HG03558 (cell line): ENCODE data around the gene ANK3.

Experiments used
- ATAC-seq: cut with Tn5 transposase; IDR thresholded peaks from one replicate; pipeline ENCODE4 v1.9.1; 2021; ENCODE audit warnings: moderate number of reproducible peaks; ENCODE audit not compliant: unreplicated experiment; ENCODE audit errors: extremely low read depth

Gene ANK3

DNA sequence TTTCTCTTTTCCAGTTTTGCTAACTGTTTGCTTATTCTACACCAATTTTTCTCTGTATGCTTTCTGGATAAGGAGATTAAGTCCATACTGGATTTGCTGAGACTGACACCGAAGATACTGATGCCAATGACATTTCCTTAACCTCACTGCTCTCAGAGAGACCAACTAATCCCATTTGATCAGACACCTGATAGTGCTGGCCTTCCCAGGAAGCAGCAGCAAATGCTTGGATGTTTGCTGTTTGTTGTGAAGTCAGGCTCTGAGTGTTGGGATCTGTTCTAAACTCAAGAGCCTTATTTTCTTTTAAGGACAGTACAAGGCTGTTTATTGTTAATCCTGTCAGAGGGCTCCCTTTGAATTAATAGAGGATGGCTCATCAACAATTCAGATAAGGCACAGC lies 143.3 kb downstream of the ANK3 start:
- no peak for ATAC-seq

DNA sequence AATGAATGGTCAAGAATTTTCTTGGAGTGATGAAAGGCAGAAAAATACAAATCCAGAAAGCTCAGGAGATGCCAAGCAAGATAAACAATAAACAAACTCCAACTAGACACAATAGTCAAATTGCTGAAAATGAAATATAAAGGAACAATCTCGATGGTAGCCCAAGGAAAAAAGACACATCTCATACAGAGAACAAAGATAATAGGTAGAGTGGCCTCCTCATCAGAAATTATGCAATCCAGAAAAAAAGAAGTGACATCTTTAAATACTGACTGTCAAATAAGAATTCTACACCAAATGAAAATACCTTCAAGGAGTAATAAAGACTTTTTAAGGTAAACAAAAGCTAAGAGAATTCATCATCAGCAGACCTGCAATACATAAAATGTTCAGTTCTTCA lies 150.4 kb downstream of the ANK3 start:
- ATAC-seq, result no peak

DNA sequence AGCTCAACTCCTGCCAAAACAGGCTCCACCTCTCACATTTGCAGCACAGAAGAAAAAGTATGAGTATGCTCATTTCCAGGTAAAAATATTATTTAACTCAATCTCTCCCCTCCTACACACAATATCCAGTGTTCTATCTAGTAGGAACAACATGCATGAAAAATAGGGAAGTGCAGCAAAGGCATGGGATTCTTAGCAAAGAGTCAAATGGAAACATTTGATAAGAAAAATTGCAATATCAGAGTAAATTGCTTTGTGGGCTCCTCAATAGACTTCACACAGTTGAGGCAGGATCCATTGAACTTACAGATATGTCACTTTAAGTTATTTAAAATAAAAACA lies 150.9 kb downstream of the ANK3 start:
- no peak for ATAC-seq

DNA sequence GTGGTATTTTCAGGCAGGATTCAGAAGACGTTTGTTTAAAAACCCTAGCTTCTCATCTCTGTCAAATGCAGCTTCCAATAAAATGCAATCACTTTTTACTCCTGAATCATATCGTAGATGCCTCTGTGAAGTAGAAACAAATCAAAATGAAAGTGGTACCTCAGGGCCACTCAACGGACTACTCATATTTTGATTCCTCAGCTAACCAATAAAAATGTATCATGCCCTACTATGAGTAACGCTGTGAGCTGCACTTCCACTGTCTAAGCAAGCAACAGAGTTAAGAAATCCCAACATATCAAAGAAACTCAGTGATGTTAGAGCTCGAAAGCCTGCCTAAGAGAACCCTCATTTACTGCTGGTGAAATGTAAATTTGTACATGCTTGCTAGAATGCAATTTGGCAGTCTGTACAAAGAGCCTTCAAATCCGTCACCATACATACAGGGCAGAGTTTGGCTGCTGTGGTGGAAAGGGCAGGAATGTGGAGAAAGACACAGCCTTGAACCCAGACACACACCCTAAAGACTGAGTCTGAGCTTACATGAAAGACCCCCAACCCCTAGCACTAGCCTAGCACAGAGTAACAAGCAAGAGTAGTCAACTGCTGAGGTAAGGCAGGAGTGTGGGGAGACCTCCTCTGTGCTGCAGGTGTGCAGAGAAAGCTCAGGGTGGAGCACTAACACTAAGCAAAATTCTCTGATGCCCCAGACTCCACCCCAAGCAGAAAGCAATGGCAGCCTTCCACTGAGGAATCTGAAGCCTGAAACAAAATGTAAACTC lies 151.5 kb downstream of the ANK3 start:
- ATAC-seq, result peak; percentile 16

DNA sequence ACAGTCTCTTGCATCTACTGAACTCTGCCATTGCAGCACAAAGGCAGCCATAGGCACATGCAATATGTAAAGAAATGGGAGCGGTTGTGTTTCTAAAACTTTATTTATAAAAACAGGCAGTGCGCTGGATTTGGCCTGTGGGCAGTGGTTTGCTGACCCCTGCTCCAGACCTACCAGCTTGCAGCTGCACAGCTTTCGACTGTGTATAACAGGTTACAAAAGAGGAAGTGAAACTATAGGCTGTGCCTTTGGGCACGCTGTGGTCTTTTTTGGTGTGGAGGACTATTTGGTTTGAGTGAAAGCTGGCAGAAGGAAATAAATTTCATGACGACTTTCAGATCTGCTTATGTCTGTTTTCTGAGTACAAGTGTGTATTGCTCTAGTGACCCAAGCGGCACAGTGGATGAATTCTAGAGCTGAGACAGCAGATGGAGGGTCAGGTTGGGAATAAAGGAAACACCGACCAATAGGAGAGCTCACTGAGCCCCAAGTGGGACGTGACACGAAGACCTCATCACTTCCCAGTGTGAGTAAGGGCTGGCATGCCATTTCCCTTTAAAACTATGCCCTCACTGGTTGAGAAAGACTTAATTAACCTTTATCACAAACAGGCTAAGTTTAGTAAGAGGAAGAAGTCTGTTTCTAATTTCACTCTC lies 152.7 kb downstream of the ANK3 start:
- ATAC-seq, result peak; percentile 99

DNA sequence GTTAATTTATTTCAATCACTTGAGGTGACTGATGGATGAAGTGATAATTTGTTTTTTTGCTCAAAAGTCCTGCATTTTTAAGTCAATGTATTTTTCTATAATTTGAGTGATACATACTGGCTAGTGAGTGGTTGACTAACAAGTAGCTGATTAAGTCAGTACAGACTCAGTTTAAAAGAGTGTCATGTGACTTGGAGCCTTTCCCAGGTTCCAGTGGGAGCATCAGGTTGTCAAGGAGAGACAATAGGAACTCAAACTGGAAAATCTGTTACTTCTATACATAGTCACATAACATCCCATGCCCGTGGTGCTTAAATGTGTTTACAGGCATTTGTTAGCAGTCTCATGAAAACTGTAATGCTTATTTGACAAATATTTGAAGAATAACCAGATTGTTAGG lies 154.7 kb downstream of the ANK3 start:
- ATAC-seq, result no peak

DNA sequence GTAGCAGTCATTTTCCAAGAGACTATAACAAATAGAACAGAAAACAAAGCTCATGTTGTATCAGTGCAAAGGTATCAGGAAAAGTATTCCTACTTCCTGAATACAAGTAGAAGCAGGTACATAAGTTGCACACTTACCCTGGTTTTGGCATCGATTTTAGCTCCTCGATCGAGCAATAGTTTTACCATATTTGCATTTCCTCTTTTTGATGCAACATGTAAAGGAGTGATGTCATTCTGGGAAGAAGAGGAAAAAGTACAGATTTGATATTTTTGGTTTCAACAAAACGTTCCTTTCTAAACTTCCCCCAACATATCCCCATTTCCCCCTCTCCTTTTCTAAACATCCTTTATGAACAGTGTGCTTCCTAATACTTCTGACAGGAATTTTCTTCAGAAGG lies 155.1 kb downstream of the ANK3 start:
- no peak for ATAC-seq

DNA sequence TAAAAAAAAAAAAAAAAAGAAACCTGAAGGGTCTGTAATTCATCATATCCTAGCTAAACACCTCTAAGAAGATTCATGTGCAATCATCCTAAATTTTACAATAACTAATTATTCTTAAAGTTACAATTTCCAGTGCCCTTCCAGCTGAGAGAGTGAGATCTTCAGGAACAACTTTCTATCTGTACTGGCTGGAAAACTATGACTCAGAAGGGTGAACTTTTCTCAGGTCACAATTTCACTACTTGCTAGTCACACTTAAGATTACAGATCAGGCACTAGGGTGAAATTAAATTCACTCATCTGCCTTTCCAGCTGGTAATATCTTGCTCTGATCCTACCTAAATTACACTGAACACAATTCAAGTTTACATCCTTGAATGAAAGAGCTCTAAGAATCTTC lies 158.8 kb downstream of the ANK3 start:
- no peak for ATAC-seq

DNA sequence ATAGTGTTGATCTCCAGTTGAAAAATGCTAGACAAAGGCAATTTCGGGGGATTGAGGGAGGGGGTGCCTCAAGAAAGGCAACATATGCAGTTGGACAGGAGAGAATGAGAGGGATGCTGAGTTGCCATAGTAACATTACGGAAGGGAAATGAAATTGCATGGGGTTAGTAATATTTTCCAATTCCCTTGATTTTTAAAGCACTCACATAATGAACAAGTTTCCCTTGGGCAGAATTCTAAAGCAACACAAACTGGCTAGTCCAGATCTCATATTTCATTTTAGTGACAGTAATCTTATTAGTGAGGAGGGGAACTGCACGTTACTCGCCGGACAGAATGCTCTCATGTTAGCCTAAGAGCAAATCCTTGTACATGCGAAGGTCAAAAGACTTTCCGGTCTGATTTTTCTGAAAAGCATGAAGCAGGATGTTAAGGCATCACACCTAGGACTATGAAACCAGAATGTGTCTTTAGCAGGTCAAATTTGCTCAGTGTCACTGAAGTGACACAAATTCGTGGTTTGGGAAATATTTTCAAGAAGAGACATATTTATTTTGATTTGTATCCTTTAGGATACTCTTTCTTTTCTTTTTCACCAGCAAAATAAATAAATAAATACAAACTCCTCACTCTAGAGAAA lies 165.5 kb downstream of the ANK3 start:
- no peak for ATAC-seq

DNA sequence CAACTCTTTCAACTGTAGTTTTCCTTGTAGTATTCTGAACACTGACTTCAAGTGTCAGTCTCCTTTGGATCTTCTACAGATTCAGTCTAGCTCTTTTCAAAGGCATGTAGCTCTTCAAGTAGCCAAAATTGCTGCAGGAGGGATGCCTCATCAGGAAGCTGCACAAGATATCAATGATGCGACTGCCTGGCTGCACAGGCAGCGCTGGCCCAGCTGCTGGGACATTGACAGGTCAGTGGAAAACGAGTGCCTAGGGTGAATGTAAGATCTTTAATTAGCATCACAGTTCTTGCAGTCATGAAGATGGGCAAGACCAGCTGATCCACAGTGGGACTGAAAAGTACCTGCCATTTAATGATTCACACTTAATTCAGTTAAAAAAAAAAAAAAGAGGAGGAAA lies 167.6 kb downstream of the ANK3 start:
- ATAC-seq, result no peak

DNA sequence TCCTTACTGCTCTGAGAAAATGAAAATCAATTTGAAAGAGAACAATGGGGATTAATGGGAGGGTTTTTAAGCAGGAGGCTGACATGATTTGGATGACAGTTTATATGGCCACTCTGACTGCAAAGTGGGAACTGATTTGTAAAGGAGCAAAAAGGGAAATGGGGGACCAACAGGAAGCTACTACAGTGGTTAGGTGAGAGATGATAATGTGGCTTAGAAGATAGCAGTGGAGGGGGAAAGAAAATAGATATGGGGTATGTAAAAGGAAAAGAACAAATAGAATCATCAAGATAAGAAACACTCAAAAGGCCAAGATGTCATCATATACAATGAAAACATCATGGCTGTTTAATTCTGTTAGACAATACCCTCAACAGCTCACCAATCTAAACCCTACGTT lies 177.5 kb downstream of the ANK3 start:
- ATAC-seq, result no peak

DNA sequence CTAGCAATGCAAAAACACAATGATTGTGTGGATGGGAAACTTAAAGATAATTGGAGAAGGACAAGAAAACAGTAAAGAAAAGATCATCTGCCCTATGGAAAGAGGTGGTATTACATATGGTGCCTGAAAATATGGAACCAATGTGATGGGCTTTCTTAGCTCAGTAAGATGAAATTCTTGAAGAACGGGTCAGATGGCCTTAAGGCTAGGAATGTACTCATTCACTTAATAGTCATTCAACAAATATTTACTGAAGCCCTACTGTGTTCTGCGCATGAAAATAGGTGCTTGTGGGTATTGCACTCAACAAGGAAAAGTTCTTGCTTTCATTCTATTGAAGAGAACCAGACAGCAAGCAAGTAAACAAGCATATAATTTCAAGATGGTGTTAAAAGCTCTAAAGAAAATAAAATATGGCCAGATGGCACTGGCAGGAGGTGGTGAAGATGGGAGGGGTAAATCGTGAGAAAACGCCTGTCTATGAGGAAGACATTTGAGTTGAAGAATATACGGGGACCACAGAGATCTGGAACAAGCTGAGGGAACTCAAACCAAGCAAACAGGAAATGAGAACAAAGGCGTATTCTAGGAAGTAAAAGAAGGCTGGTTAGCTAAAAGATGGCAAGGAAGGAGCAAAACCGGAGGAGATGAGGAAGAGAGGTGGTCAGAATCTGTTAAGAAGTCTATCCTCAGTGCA lies 179.7 kb downstream of the ANK3 start:
- ATAC-seq, result no peak

DNA sequence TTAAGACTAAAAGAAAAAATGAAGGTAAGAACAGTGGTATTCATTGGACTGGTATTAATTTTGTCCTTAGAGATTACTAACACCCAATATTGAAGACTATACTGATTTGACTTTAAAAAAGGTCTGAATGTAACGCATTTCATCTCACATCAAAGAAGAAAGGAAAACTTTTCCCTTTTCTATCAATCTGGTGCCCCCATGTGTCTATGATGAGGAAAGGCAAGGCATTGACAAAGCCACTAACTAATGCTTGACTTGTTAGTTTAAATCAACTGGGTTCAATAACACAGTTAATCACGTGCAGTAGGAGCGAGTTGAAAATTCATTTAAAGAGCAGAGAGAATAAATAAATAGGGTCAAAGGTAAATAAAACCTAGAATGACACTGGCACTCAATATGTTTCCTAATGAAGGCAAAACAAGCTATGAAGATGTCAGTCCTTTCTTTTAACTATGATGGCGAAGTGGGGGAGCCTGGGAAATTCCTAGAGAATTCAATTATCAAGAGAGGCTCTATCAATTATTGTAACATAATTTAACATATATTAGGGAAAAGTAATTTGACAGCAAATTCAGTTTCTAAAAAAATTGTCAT lies 180.9 kb downstream of the ANK3 start:
- ATAC-seq, result no peak

DNA sequence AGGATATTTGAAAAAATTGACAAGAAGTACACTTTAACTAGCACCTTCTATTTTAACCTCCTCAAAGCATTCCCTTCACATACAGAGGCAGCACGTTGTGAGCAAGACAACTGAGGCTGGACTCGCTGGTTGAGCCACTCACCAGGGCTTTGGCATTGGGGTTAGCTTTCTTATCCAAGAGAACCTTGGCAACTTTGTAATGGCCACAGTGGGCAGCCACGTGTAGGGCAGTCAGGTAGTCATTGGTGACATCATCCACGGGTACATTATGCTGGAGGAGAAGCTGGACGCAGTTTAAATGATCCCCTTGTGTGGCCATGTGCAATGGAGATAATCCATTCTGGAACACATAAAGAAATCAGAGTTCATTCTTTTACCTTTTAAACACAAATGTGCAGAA lies 181.8 kb downstream of the ANK3 start:
- no peak for ATAC-seq

DNA sequence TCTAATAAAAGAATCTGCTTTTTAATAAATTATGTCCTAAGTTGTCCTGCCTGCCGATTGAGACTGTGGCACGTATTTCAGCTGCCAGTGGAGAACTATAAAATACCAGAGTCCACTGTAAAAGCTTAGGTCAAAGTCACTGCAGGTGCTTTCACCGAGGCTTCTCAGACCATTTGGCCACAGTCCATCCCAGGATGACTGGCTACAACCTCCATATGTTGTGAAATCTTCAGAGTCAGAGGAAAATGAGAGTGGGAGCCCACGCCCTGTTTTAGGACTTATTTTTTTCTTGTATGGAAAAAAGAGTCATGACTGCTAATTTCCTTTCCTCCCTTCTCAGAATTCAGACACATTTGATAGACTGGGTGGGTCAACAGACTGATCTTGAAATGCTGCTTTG lies 182.9 kb downstream of the ANK3 start:
- no peak for ATAC-seq

DNA sequence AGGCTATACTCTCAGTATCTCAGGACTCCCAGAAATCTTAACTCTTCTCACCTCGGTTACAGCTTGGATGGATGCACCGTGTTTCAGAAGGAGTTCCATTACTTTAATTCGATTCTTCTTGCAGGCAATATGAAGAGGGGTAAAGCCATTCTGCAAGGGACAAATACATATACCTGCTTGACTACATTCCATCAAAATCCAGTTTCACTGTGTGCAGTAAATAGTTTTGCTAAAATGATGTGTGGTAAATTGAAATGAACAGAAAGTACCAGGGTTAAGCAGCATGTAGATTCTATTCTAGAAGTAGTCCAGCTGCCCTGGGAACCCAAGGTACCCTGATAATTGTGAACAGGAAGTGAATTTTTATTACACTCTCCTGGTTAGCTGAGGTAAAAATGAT lies 183.9 kb downstream of the ANK3 start:
- no peak for ATAC-seq

DNA sequence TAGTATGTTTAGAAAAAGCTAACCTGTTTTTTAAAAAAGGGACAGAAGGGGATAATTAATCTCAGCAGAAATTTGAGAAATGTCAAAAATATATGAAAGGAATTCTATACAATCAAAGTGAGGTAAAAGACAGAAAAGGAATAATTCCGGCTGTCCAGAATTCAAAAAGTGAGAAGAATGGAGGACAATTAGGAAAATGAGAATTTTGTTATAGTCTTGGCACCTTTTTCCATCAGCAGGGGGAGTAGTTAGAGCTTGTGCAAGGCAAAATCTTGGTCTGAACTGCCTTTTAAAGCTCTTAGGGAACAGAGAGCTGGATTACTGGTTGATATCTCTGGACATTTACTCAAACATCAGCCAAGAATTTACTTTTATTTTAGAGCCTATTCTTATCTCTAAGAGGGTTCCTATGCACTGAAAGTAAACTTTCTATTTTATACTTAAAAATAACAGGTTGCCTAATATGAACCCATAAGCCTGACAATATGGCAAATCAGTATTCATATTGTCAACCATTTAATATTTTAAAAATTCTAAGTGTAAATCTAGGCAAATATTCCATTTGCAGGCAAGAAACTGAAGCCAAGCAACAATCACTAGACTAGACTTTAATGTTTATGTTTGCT lies 185.6 kb downstream of the ANK3 start:
- ATAC-seq, result no peak

DNA sequence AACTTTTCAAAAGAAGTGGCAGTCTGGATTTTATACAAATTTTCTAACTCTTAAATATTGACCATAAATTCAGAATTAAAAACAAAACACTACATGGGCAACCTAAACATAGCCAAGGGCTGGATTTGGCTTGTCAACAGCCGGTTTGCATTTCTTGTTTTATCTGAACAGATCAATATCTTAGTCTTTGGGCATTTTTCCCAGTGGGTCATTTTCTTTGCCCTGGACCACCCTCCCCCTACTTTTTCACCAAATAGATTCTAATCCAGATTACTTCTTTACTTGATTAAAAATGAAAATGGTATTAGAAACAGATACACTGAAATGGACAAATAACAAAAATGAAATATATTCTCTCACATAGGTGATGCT lies 189.0 kb downstream of the ANK3 start:
- no peak for ATAC-seq

DNA sequence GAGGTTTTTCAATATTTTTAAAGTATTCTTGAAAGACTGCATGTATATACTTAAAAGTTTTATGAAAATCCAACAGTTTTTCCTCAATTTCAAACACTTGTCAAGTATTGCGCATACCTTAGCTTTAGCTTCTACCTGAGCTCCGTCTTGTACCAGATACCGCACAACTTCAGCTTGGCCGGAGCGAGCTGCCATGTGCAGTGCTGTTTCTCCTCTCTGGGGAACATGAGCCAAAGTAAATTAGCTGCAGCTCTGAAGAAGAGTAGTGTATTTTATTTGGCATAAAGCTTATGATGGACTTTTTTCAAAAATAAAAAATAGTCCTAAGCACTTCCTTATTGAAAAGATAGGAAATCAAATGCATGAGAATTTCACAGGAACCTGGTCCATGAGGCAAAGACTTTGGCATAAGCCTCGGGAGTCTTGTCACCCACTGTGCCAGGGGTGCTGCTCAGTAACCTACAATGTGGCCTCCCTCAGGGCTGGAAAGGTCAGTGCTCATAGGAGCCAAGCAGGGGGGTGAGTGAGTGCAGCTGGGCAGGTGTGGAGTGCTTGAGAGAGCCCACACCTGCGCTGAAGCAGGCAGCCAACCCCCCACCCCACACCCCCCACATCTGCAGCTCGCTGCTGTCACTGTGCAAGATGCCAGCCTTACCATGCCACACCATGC lies 189.5 kb downstream of the ANK3 start:
- ATAC-seq, result no peak

DNA sequence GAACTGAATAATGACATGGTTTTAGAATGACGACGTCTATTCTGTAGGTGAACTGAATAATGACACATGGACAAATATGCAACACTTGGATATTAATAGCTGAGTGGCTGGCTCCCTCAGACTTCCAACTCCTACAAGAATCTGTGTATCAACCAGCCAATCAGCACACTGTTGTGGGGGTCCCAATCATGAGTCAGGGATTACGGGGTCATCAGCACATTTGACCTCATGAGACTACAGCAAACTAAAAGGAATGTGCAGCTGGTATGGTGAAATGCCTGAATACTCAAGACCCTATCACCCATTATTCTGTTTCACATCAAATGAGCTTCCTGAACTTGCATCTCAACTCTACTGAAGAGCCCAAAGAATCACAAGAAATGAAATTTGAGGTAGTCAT lies 192.5 kb downstream of the ANK3 start:
- no peak for ATAC-seq
